MM.1S (cell line): ENCODE measurements around the gene SS18L1.

Experiments
- DNase-seq: peaks from one replicate; pipeline ENCODE4 v3.0.0-alpha.2; 2015
- H2AFZ ChIP-seq: fragments of 300-600 bp; sonication (generic); 2 replicates; pipeline ENCODE4 v1.6.0; 2016; ENCODE audit warnings: antibody characterized with exemption, low read length
- H3F3A ChIP-seq: fragments of 300-600 bp; sonication (generic); 2 replicates; pipeline ENCODE4 v1.6.1; 2016; ENCODE audit warnings: mild to moderate bottlenecking, antibody characterized with exemption, low read length, moderate library complexity, mixed read lengths; ENCODE audit not compliant: insufficient read depth
- H3K27ac ChIP-seq: fragments of 300-600 bp; sonication (generic); 2 replicates; pipeline ENCODE4 v1.5.1; 2016; ENCODE audit warnings: mild to moderate bottlenecking, low read length
- H3K27me3 ChIP-seq: fragments of 300-600 bp; sonication (generic); replicated peaks from 2 replicates; pipeline ENCODE4 v1.6.0; 2016; ENCODE audit warnings: low read length; ENCODE audit not compliant: insufficient read depth
- H3K36me3 ChIP-seq: fragments of 300-600 bp; sonication (generic); replicated peaks from 2 replicates; pipeline ENCODE4 v1.6.1; 2016; ENCODE audit warnings: mild to moderate bottlenecking, low read length, mixed read lengths; ENCODE audit not compliant: insufficient read depth
- H3K4me1 ChIP-seq: fragments of 300-600 bp; sonication (generic); 2 replicates; pipeline ENCODE4 v1.6.1; 2016; ENCODE audit warnings: low read length, mixed read lengths
- H3K4me2 ChIP-seq: fragments of 300-600 bp; sonication (generic); 2 replicates; pipeline ENCODE4 v1.6.0; 2016; ENCODE audit warnings: low read depth, low read length
- H3K4me3 ChIP-seq: fragments of 300-600 bp; sonication (generic); 2 replicates; pipeline ENCODE4 v1.5.1; 2016; ENCODE audit warnings: low read length, mixed read lengths
- H3K79me2 ChIP-seq: fragments of 300-600 bp; sonication (generic); 2 replicates; pipeline ENCODE4 v1.6.1; 2016; ENCODE audit warnings: mixed run types, low read length, mixed read lengths
- H3K9ac ChIP-seq: fragments of 300-600 bp; sonication (generic); 2 replicates; pipeline ENCODE4 v1.6.1; 2016; ENCODE audit warnings: low read length, mixed read lengths
- H3K9me2 ChIP-seq: fragments of 300-600 bp; sonication (generic); replicated peaks from 2 replicates; pipeline ENCODE4 v1.6.1; 2016; ENCODE audit warnings: mild to moderate bottlenecking, low read length, mixed read lengths; ENCODE audit not compliant: insufficient read depth
- H3K9me3 ChIP-seq: fragments of 300-600 bp; sonication (generic); replicated peaks from 2 replicates; pipeline ENCODE4 v1.6.1; 2016; ENCODE audit warnings: mild to moderate bottlenecking, low read length, mixed read lengths; ENCODE audit not compliant: insufficient read depth
- H4K20me1 ChIP-seq: fragments of 300-600 bp; sonication (generic); 2 replicates; pipeline ENCODE4 v1.6.1; 2016; ENCODE audit warnings: mild to moderate bottlenecking, low read length, moderate library complexity, mixed read lengths; ENCODE audit not compliant: insufficient read depth
- CTCF ChIP-seq: fragments of 300-600 bp; sonication (generic); IDR thresholded peaks from 2 replicates; pipeline ENCODE4 v1.5.1; 2016; ENCODE audit warnings: antibody characterized with exemption, low read length, mixed read lengths
- EZH2 ChIP-seq: fragments of 300-600 bp; sonication (generic); optimal IDR thresholded peaks from 2 replicates; pipeline ENCODE3; 2017; ENCODE audit warnings: low read depth, mild to moderate bottlenecking, antibody characterized with exemption, low read length, mixed read lengths
- EZH2phosphoT487 ChIP-seq: fragments of 300-600 bp; sonication (generic); IDR thresholded peaks from 2 replicates; pipeline ENCODE4 v1.6.1; 2018; ENCODE audit warnings: antibody characterized with exemption, low read length

SS18L1 gene

DNA sequence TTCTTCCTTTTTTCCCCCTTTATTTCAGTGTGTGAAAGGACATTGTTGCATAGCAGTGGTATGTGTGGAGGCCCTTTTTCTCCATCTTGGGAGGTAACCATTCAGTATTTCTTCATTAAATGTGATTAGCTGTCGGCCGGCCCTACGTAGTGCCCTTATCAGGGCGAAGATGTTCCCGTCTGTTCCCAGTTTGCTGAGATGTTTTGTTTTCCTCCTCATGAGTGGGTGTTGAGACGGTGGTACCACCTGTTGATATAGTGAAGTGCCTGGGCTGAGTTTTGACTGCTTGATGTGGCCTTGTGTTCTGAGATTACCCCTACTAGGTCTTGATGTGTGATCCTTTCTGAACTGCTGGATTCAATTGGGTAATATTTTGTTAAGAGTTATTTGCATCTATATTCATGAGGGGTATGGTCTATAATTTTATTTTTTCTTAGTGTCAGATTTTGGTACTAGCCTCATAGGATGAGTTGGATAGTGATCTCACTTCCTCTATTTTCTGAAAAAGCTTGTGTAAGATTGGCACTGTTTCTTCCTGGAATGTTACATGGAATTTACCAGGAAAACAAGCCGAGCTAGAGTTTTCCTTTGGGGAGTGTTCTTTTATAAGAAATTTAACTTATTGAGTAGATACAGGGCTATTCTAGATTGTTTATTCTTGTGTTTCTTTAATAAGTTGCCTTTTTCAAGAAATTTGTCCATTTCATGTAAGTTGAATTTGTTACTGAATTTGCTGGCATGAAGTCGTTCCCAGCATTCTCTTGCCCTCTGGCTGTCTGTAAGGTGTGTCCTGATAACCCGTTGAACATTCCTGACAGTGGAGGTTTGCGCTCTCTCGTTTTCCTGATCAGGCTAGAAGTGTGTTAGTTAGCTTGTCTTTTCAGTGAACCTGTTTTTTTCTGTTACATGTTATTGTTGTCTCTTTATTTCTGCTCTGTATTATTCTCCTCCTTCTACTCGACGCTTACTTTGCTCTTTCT is 43.6 kb downstream of the SS18L1 start:
- Histone ChIP-seq H2AFZ (no peak overlapping the region), H3K4me1 (peaks cover 2% of the 10 kb centered on the region), H3K27me3 (no peaks in the 10 kb centered on the region), H3K9ac (no peak overlapping the region), H3K27ac (no peak overlapping the region), H3F3A (peaks cover 6% of the 10 kb centered on the region), H3K4me3 (no peak overlapping the region), H3K9me2 (no peaks in the 10 kb centered on the region), H3K79me2 (peaks cover 70% of the 10 kb centered on the region), H3K4me2 (no peak overlapping the region), H3K9me3 (no peaks in the 10 kb centered on the region), H4K20me1 (no peaks in the 10 kb centered on the region), H3K36me3 (no peaks in the 10 kb centered on the region)
- DNase-seq = no peak
- TF ChIP-seq CTCF = no peak
- TF ChIP-seq EZH2 = no peak
- no peak for TF ChIP-seq EZH2phosphoT487

DNA sequence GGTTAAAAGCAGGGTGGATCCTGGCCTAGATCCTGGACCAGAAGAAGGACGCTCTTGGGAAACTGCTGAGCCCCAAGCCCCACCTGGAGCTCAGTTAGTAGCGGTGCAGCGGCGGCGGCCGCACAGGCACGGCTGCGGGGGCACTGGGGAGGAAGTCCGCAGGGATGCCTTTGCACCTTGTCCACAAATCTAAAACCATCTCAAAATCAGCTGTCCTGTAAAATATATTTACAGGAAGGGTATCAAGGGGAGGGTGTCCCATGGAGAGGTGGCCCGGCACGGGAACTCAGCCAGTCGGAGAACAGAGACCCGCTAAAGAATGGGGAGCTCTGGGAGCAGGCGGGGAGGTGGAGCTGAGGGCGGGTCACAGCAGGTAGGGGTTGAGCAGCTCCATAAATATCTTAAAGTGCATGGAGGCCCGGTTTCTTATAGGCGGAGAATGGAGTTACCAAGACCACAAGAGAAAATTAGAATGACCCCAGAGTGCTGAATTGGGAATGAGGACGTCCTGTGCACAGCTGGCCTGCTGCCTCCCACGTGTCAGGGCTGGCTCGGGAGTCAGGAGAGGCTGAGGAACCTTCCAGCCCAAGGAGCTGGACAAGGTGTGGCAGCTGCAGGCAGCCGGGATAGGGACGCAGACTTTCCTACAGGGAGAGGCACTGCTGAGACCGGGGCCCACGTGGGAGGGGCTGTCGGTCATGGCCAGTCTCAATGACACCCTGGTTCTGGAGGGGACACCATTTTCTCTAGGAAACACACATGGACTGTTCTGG is 47.3 kb downstream of the SS18L1 start:
- Histone ChIP-seq H3F3A (no peaks in the 10 kb centered on the region), H3K9me3 (no peaks in the 10 kb centered on the region), H3K4me2 (no peak overlapping the region), H3K4me1 (no peaks in the 10 kb centered on the region), H3K9ac (no peak overlapping the region), H4K20me1 (no peaks in the 10 kb centered on the region), H3K4me3 (no peak overlapping the region), H3K27ac (no peak overlapping the region), H3K27me3 (no peaks in the 10 kb centered on the region), H3K9me2 (no peaks in the 10 kb centered on the region), H3K36me3 (no peaks in the 10 kb centered on the region; the same call in 1 of the 2 replicates), H3K79me2 (peaks cover 47% of the 10 kb centered on the region), H2AFZ (no peak overlapping the region)
- TF ChIP-seq EZH2 = no peak
- TF ChIP-seq EZH2phosphoT487 = no peak
- no peak for TF ChIP-seq CTCF
- DNase-seq = no peak

DNA sequence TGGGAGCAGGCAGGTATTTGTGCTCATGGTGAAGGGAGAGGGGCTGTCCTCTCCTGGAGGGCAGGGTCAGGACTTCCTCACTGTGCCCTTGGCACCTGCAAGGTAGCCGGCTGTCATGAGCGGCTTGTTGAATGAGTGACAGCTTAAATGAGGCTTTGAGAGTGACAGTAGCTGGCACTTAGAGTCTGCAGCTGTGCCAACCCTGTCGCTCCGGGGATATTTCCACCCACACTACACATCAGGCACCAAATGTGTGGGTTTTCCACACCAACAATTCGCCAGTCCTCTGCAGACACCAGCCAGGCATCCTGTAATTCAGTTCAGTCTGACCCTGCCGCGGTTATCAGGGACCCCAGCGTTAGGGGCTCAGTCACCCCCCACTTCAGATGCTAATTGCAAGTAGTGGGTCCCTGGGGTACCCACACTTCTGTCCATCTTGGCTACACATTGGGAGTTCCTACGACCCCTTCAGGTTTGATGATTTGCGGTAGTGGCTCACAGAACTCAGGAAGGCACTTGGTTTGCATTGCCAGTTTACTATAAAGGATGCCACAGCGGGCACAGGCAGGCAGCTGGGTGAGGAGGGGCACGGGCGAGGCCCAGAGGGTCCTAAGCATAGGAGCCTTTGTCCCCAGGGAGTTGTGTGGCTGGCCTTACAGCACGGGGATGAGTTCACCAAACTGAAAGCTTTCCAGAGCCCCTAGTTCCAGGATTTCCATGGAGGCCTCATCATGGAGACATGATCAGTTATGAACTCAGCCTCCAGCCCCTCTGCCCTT is 48.4 kb downstream of the SS18L1 start:
- Histone ChIP-seq H3K4me1 (no peaks in the 10 kb centered on the region), H3K36me3 (no peaks in the 10 kb centered on the region; the same call in 1 of the 2 replicates)

More for the DNA sequence above, 48.4 kb downstream of the SS18L1 start:
- H3K9ac ChIP-seq = no peak overlapping the region
- H2AFZ ChIP-seq = no peak overlapping the region
- no peak overlapping the region for H3K4me2 ChIP-seq
- no peaks in the 10 kb centered on the region for H3K9me2 ChIP-seq
- no peaks in the 10 kb centered on the region for H3F3A ChIP-seq
- no peak overlapping the region for H3K4me3 ChIP-seq
- H3K27ac ChIP-seq = no peak overlapping the region
- peaks cover 37% of the 10 kb centered on the region for H3K79me2 ChIP-seq
- H4K20me1 ChIP-seq = no peaks in the 10 kb centered on the region
- H3K27me3 ChIP-seq = no peaks in the 10 kb centered on the region
- H3K9me3 ChIP-seq = no peaks in the 10 kb centered on the region
- TF ChIP-seq CTCF (no peak), EZH2 (no peak), EZH2phosphoT487 (no peak)
- DNase-seq = no peak
